VCaP (cell line): ENCODE results near the gene GLIS1.

Experiments
- H3K27ac ChIP-seq: fragments of 450-650 bp; 2 replicates; pipeline ENCODE4 v1.5.1; 2017
- TF ChIP-seq, protein P1 (sequence below): fragments of 450-650 bp; conservative IDR thresholded peaks from 2 replicates; pipeline ENCODE4 v1.5.1; 2017; ENCODE audit warnings: mild to moderate bottlenecking, moderate library complexity

GLIS1 gene

DNA sequence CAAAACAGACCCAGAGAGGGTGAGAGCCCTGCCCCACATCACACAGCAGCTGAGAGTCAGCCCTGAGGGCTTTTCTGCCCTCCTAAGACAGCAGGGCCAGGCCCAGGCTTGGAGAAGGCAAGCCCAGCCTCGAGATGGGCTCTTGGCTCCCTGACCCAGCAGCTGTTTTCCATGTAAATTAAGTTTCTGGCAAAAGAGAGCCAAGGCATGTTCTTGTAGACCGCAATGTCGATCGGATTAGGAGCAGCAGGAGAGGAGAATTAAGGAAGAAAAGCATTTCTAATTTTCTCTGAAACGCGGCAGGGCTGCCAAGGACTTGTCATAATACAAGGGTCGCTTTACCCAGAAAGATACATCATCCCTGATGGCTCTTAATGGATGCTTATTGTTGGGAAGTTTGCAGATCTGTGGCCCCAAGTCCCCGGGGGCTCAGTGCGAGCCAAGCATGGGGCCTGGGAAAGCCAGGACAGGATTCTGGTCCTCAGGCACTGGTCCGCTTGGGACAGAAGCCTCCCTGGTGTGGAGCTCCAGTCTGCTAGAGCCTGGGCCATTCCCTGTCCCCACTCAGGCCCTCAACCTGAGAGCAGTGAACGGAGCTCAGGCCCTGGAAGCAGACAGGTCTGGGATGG, 216.9 kb downstream of the GLIS1 start:
- TF ChIP-seq, protein P1, sequence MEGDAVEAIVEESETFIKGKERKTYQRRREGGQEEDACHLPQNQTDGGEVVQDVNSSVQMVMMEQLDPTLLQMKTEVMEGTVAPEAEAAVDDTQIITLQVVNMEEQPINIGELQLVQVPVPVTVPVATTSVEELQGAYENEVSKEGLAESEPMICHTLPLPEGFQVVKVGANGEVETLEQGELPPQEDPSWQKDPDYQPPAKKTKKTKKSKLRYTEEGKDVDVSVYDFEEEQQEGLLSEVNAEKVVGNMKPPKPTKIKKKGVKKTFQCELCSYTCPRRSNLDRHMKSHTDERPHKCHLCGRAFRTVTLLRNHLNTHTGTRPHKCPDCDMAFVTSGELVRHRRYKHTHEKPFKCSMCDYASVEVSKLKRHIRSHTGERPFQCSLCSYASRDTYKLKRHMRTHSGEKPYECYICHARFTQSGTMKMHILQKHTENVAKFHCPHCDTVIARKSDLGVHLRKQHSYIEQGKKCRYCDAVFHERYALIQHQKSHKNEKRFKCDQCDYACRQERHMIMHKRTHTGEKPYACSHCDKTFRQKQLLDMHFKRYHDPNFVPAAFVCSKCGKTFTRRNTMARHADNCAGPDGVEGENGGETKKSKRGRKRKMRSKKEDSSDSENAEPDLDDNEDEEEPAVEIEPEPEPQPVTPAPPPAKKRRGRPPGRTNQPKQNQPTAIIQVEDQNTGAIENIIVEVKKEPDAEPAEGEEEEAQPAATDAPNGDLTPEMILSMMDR: no peak
- H3K27ac ChIP-seq: no peak overlapping the region

- TF ChIP-seq, protein P1: no peak
- no peak overlapping the region for H3K27ac ChIP-seq
These were observed 218.5 kb downstream of the GLIS1 start for GRCh38 chr1:53520481-53520880.

DNA sequence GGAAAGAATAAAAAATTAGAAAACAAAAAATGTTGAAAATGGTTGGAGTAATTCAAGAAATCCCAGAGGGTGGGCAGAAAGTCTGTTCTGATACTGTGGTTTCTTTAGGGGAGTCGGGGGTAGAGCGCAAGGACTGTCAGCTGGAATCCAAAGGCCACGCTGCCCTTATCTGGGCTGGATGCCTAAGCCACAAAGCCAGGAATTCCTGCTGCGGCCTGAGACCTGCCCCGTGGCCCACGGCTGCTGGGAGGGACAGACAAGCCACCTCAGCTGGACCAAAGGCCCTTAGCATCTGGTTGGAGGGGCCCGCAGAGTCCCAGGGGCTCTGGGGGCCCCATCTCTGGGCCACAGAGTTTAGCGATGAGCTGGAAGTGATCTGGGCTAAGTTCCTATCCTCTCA, 219.5 kb downstream of the GLIS1 start:
- H3K27ac ChIP-seq: no peak overlapping the region
- TF ChIP-seq, protein P1: no peak

GRCh38 chr1:53518775-53519174, 220.2 kb downstream of the GLIS1 start:
- TF ChIP-seq, protein P1: no peak
- no peak overlapping the region for H3K27ac ChIP-seq

DNA sequence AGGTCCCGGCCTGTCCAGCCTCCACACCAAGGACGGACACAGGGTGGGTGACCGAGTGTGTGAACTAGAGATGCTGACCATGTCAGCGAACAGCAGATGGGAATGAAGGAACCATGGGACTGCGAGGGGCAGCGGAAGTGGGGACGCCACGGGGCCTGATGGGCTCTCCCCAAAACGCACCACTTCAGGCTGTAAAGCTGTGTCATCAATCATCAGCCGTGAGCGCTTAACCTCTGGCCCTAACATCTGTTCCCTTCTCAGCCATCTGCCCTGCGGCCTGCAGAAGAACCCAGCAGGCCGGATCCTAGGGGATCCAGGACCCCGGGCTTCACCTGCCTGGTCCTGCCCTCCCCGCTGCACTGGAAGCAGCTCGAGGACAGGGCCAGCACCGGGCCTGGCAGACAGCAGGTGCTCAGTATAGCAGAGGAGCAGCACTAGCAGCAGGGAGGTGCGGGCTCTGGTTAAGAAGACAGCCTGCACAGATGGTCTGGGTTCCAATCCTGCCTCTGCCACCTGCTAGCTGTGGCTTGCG, 221.1 kb downstream of the GLIS1 start:
- TF ChIP-seq, protein P1: no peak
- no peak overlapping the region for H3K27ac ChIP-seq

GRCh38 chr1:53517109-53517508, 221.9 kb downstream of the GLIS1 start:
- TF ChIP-seq, protein P1: no peak

DNA sequence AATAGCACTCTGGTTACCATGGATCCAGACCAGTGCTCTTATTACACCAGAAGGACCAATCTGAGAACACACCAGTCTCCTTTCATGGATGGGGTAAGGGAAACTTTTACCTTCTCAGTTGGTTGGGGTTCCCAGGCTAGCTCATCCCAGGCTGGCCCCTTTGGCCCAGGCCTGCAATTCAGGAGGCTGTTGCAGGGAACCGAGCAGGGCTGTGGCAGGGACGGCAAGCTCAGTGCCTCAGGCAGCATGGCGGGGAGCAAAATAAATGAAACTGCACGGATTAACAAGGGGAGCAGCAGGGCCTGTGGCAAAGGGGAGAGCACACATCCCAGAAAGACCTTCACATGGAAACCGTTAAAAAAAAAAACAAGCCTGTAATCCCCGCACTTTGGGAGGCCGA, 222.8 kb downstream of the GLIS1 start:
- TF ChIP-seq, protein P1: no peak

More at GRCh38 chr1:53517109-53517508, 221.9 kb downstream of the GLIS1 start:
- no peak overlapping the region for H3K27ac ChIP-seq

More for the DNA sequence above, 222.8 kb downstream of the GLIS1 start:
- no peak overlapping the region for H3K27ac ChIP-seq
